ENCODE data around the gene TENM4.

Gene TENM4

GRCh38 chr11:79393362-79394043 lies 47.3 kb downstream of the TENM4 start:
- Histone ChIP-seq H3K36me3 (ENCODE audit: control insufficient read depth, low read length) (no peaks in the 10 kb centered on the region), H3K4me1 (ENCODE audit: control insufficient read depth, low read length) (no peaks in the 10 kb centered on the region), H3K9me3 (ENCODE audit: control insufficient read depth, insufficient read depth, low read length) (no peaks in the 10 kb centered on the region), H3K27ac (ENCODE audit: low read depth, low read length) (no peak overlapping the region), H3K4me3 (ENCODE audit: low read length) (no peak overlapping the region), H4K20me1 (ENCODE audit: control insufficient read depth, insufficient read depth, low read depth, low read length) (no peaks in the 10 kb centered on the region), H3F3A (ENCODE audit: control insufficient read depth, insufficient read depth) (no peaks in the 10 kb centered on the region), H3K27me3 (ENCODE audit: control insufficient read depth, low read length) (no peaks in the 10 kb centered on the region), H3K79me2 (ENCODE audit: control insufficient read depth, low read length) (no peaks in the 10 kb centered on the region), H3K4me2 (ENCODE audit: low read length) (no peak overlapping the region), H3K9me2 (replicated peaks; ENCODE audit: control insufficient read depth, low read length) (no peaks in the 10 kb centered on the region)
- no peak for TF ChIP-seq CTCF (IDR thresholded peaks at IDR 0.05; ENCODE audit: low read depth, low read length, poor library complexity, severe bottlenecking)
- no peak for TF ChIP-seq EZH2phosphoT487 (IDR thresholded peaks at IDR 0.05; ENCODE audit: borderline replicate concordance, low read length)

GRCh38 chr11:79392161-79392560 lies 48.7 kb downstream of the TENM4 start:
- Histone ChIP-seq H4K20me1 (ENCODE audit: control insufficient read depth, insufficient read depth, low read depth, low read length) (no peaks in the 10 kb centered on the region), H3K79me2 (ENCODE audit: control insufficient read depth, low read length) (no peaks in the 10 kb centered on the region), H3K9me3 (ENCODE audit: control insufficient read depth, insufficient read depth, low read length) (no peaks in the 10 kb centered on the region), H3F3A (ENCODE audit: control insufficient read depth, insufficient read depth) (no peaks in the 10 kb centered on the region), H3K36me3 (ENCODE audit: control insufficient read depth, low read length) (no peaks in the 10 kb centered on the region), H3K4me2 (ENCODE audit: low read length) (no peak overlapping the region), H3K27me3 (ENCODE audit: control insufficient read depth, low read length) (no peaks in the 10 kb centered on the region), H3K4me1 (ENCODE audit: control insufficient read depth, low read length) (no peaks in the 10 kb centered on the region), H3K9me2 (replicated peaks; ENCODE audit: control insufficient read depth, low read length) (no peaks in the 10 kb centered on the region), H3K27ac (ENCODE audit: low read depth, low read length) (no peak overlapping the region), H3K4me3 (ENCODE audit: low read length) (no peak overlapping the region)
- TF ChIP-seq CTCF (IDR thresholded peaks at IDR 0.05; ENCODE audit: low read depth, low read length, poor library complexity, severe bottlenecking) (no peak), EZH2phosphoT487 (IDR thresholded peaks at IDR 0.05; ENCODE audit: borderline replicate concordance, low read length) (no peak)

- Histone ChIP-seq H3K79me2 (ENCODE audit: control insufficient read depth, low read length) (no peaks in the 10 kb centered on the region), H3K4me1 (ENCODE audit: control insufficient read depth, low read length) (no peaks in the 10 kb centered on the region), H3K9me2 (replicated peaks; ENCODE audit: control insufficient read depth, low read length) (no peaks in the 10 kb centered on the region), H3K27me3 (ENCODE audit: control insufficient read depth, low read length) (no peaks in the 10 kb centered on the region), H3K27ac (ENCODE audit: low read depth, low read length) (no peak overlapping the region), H3K36me3 (ENCODE audit: control insufficient read depth, low read length) (no peaks in the 10 kb centered on the region), H4K20me1 (ENCODE audit: control insufficient read depth, insufficient read depth, low read depth, low read length) (no peaks in the 10 kb centered on the region), H3K9me3 (ENCODE audit: control insufficient read depth, insufficient read depth, low read length) (no peaks in the 10 kb centered on the region), H3K4me2 (ENCODE audit: low read length) (no peak overlapping the region), H3K4me3 (ENCODE audit: low read length) (no peak overlapping the region), H3F3A (ENCODE audit: control insufficient read depth, insufficient read depth) (no peaks in the 10 kb centered on the region)
- TF ChIP-seq CTCF (IDR thresholded peaks at IDR 0.05; ENCODE audit: low read depth, low read length, poor library complexity, severe bottlenecking) (no peak), EZH2phosphoT487 (IDR thresholded peaks at IDR 0.05; ENCODE audit: borderline replicate concordance, low read length) (no peak)
Observed at GRCh38 chr11:79390923-79391322, 49.9 kb downstream of the TENM4 start.

Measured in DOHH2 (cell line).